ENCODE measurements around the gene ZDHHC20. TPM values are rescaled to one million over a fixed set of nuclear protein-coding genes. Genes with fewer than 3 reads are reported as not detected.

The ZDHHC20 gene
- total and polyA plus RNA-seq, 2 donors from 2014 or later: 7.2 to 36.1 TPM

- Histone ChIP-seq H3K36me3 (ENCODE audit: control insufficient read depth in 2 of 3, insufficient read depth in 3 of 3, low read length in 3 of 3) (peaks cover 0 to 10% (median 6%) of the 10 kb centered on the region in 3 donors), H3K9me3 (ENCODE audit: control insufficient read depth in 2 of 3, insufficient read depth in 1 of 3, low read length in 3 of 3) (peaks cover 0 to 6% (median 4%) of the 10 kb centered on the region in 3 donors), H3K4me1 (ENCODE audit: control insufficient read depth in 2 of 3, insufficient read depth in 2 of 3, low read depth in 1 of 3, low read length in 3 of 3) (no peaks in the 10 kb centered on the region), H3K9ac (ENCODE audit: low read length in 3 of 3) (no peak overlapping the region), H3K4me3 (ENCODE audit: low read length in 3 of 3) (no peak overlapping the region), H3K27ac (ENCODE audit: low read depth in 2 of 2, low read length in 2 of 2) (no peak overlapping the region), H3K27me3 (ENCODE audit: control insufficient read depth, insufficient read depth, low read length) (no peaks in the 10 kb centered on the region)
- intact Hi-C loops (cut with DNase I): loop anchor here (10.0 kb wide), 1 partner anchor 542 kb away; no protein-coding TSS in a partner anchor
- FAIRE-seq (no peak), DNase-seq (no peak)
- TF ChIP-seq CTCF (IDR thresholded peaks at IDR 0.05; ENCODE audit: borderline replicate concordance, extremely low read depth, insufficient read depth): no peak
These were observed 27.2 kb upstream of the ZDHHC20 start for GRCh38 chr13:21486322-21486721.

- no peak for TF ChIP-seq CTCF (IDR thresholded peaks at IDR 0.05; ENCODE audit: borderline replicate concordance, extremely low read depth, insufficient read depth)
- DNase-seq: no peak
- H3K4me3 ChIP-seq (ENCODE audit: low read length in 3 of 3): no peak overlapping the region
- intact Hi-C loops (cut with DNase I): loop anchor here (10.0 kb wide), 1 partner anchor 539 kb away; no protein-coding TSS in a partner anchor
- no peaks in the 10 kb centered on the region for H3K27me3 ChIP-seq (ENCODE audit: control insufficient read depth, insufficient read depth, low read length)
- H3K4me1 ChIP-seq (ENCODE audit: control insufficient read depth in 2 of 3, insufficient read depth in 2 of 3, low read depth in 1 of 3, low read length in 3 of 3): no peaks in the 10 kb centered on the region
- H3K36me3 ChIP-seq (ENCODE audit: control insufficient read depth in 2 of 3, insufficient read depth in 3 of 3, low read length in 3 of 3): no peaks in the 10 kb centered on the region
- no peak for FAIRE-seq
- H3K9me3 ChIP-seq (ENCODE audit: control insufficient read depth in 2 of 3, insufficient read depth in 1 of 3, low read length in 3 of 3): peaks cover 0 to 6% (median 4%) of the 10 kb centered on the region in 3 donors
- no peak overlapping the region for H3K9ac ChIP-seq (ENCODE audit: low read length in 3 of 3)
- no peak overlapping the region for H3K27ac ChIP-seq (ENCODE audit: low read depth in 2 of 2, low read length in 2 of 2)
These were observed 24.6 kb upstream of the ZDHHC20 start for GRCh38 chr13:21483748-21484147.

- no peak for DNase-seq
- Histone ChIP-seq H3K9me3 (ENCODE audit: control insufficient read depth in 2 of 3, insufficient read depth in 1 of 3, low read length in 3 of 3) (peaks cover 0 to under 1% (median 0%) of the 10 kb centered on the region in 3 donors), H3K4me1 (ENCODE audit: control insufficient read depth in 2 of 3, insufficient read depth in 2 of 3, low read depth in 1 of 3, low read length in 3 of 3) (no peaks in the 10 kb centered on the region), H3K9ac (ENCODE audit: low read length in 3 of 3) (no peak overlapping the region), H3K27ac (ENCODE audit: low read depth in 2 of 2, low read length in 2 of 2) (no peak overlapping the region), H3K4me3 (ENCODE audit: low read length in 3 of 3) (no peak overlapping the region), H3K36me3 (ENCODE audit: control insufficient read depth in 2 of 3, insufficient read depth in 3 of 3, low read length in 3 of 3) (no peaks in the 10 kb centered on the region), H3K27me3 (ENCODE audit: control insufficient read depth, insufficient read depth, low read length) (no peaks in the 10 kb centered on the region)
- no peak for TF ChIP-seq CTCF (IDR thresholded peaks at IDR 0.05; ENCODE audit: borderline replicate concordance, extremely low read depth, insufficient read depth)
- intact Hi-C loops (cut with DNase I): loop anchor here (10.0 kb wide), 1 partner anchor 537 kb away; no protein-coding TSS in a partner anchor
- FAIRE-seq: no peak
These were observed 22.3 kb upstream of the ZDHHC20 start for GRCh38 chr13:21481359-21481758.
